PC-3 (cell line): Measurements from ENCODE around the gene UROC1. TPM values are rescaled to one million over a fixed set of nuclear protein-coding genes. Genes with fewer than 3 reads are reported as not detected.

ENCODE experiments used
- ATAC-seq: fragments of 200-7000 bp; cut with Tn5 transposase; 2 replicates; pipeline ENCODE4 v1.9.1; 2020; ENCODE audit warnings: mild to moderate bottlenecking, moderate library complexity
- BruUV-seq: library from RNA; stranded (reverse); fragments of 400-500 nt; replicated peaks from 2 replicates; lab custom pipeline; 2021; lab: Mats Ljungman, UMichigan
- CTCF ChIA-PET: fragments of 300-600 bp; sonication (Branson Sonifier 250); formaldehyde crosslinking; loops from one replicate; lab custom pipeline; 2022; ENCODE audit warnings: antibody characterized with exemption; lab: Charles Lee
- POLR2A ChIA-PET: fragments of 300-600 bp; sonication (Branson Sonifier 250); formaldehyde crosslinking; loops from one replicate; lab custom pipeline; 2022; ENCODE audit warnings: antibody characterized with exemption; ENCODE audit not compliant: unreplicated experiment; lab: Charles Lee
- DNase-seq: peaks from one replicate; pipeline ENCODE4 v3.0.0-alpha.2; 2015
- H2AFZ ChIP-seq: fragments of 300-600 bp; sonication (generic); 2 replicates; pipeline ENCODE4 v1.6.0; 2016; ENCODE audit warnings: antibody characterized with exemption, low read length
- H3F3A ChIP-seq: fragments of 300-600 bp; sonication (generic); one replicate; pipeline ENCODE4 v1.6.0; 2017; ENCODE audit warnings: antibody characterized with exemption, low read length, control low read depth, mild to moderate bottlenecking; ENCODE audit not compliant: unreplicated experiment
- H3K27ac ChIP-seq: fragments of 300-600 bp; sonication (generic); 2 replicates; pipeline ENCODE4 v1.5.1; 2016; ENCODE audit warnings: mild to moderate bottlenecking, low read length
- H3K27me3 ChIP-seq: fragments of 300-600 bp; sonication (generic); 2 replicates; pipeline ENCODE4 v1.6.1; 2016; ENCODE audit warnings: low read length, mixed read lengths
- H3K36me3 ChIP-seq: fragments of 300-600 bp; sonication (generic); 2 replicates; pipeline ENCODE4 v1.6.1; 2016; ENCODE audit warnings: low read depth, mixed run types, low read length, mixed read lengths
- H3K4me1 ChIP-seq: fragments of 300-600 bp; sonication (generic); 2 replicates; pipeline ENCODE4 v1.5.1; 2016; ENCODE audit warnings: low read length; ENCODE audit not compliant: insufficient read depth
- H3K4me2 ChIP-seq: fragments of 300-600 bp; sonication (generic); 2 replicates; pipeline ENCODE4 v1.6.0; 2016; ENCODE audit warnings: low read length
- H3K4me3 ChIP-seq: fragments of 300-600 bp; sonication (generic); 2 replicates; pipeline ENCODE4 v1.5.1; 2016; ENCODE audit warnings: mild to moderate bottlenecking, low read length, mixed read lengths
- H3K79me2 ChIP-seq: fragments of 300-600 bp; sonication (generic); 2 replicates; pipeline ENCODE4 v1.6.1; 2017; ENCODE audit warnings: low read length, mixed read lengths
- H3K9ac ChIP-seq: fragments of 300-600 bp; sonication (generic); 2 replicates; pipeline ENCODE4 v1.6.0; 2016; ENCODE audit warnings: mild to moderate bottlenecking, low read length
- H3K9me2 ChIP-seq: fragments of 300-600 bp; sonication (generic); replicated peaks from 2 replicates; pipeline ENCODE4 v1.6.1; 2016; ENCODE audit warnings: mixed run types, low read length, mixed read lengths
- H3K9me3 ChIP-seq: fragments of 300-600 bp; sonication (generic); 2 replicates; pipeline ENCODE4 v1.6.1; 2016; ENCODE audit warnings: low read length, mixed read lengths
- H4K20me1 ChIP-seq: fragments of 300-600 bp; sonication (generic); 2 replicates; pipeline ENCODE4 v1.6.1; 2016; ENCODE audit warnings: low read length, mixed read lengths
- CTCF ChIP-seq: fragments of 300-600 bp; sonication (generic); conservative IDR thresholded peaks from 2 replicates; pipeline ENCODE4 v1.5.1; 2017; ENCODE audit warnings: antibody characterized with exemption, low read depth, mild to moderate bottlenecking, low read length
- EZH2 ChIP-seq: fragments of 300-600 bp; sonication (generic); IDR thresholded peaks from one replicate; pipeline ENCODE4 v1.6.1; 2017; ENCODE audit warnings: antibody characterized with exemption, mild to moderate bottlenecking, low read length; ENCODE audit not compliant: unreplicated experiment
- EZH2phosphoT487 ChIP-seq: fragments of 300-600 bp; sonication (generic); IDR thresholded peaks from 2 replicates; pipeline ENCODE4 v1.6.1; 2018; ENCODE audit warnings: mild to moderate bottlenecking, antibody characterized with exemption, low read length, borderline replicate concordance
- intact Hi-C: fragments of 100-400 bp; cut with micrococcal nuclease; formaldehyde crosslinking; loops from 2 replicates; pipeline ENCODE4 v1.9.0; 2023
- total RNA-seq: library from RNA; depleted of rRNA; stranded (reverse); fragments of >200 nt; gene quantifications from 2 replicates; pipeline ENCODE4 v1.2.3, GENCODE V29; 2014

Gene UROC1
- total RNA-seq, 1 experiment from 2014 or later: not detected

GRCh38 chr3:126528800-126529541, 11.4 kb upstream of the UROC1 start:
- TF ChIP-seq EZH2phosphoT487: no peak
- no peak for TF ChIP-seq CTCF
- TF ChIP-seq EZH2: no peak
- POLR2A ChIA-PET: no interaction called here
- Histone ChIP-seq H3F3A (no peaks in the 10 kb centered on the region), H3K4me2 (no peak overlapping the region), H3K27me3 (peaks cover 29% of the 10 kb centered on the region), H4K20me1 (no peaks in the 10 kb centered on the region), H3K4me1 (no peaks in the 10 kb centered on the region), H3K4me3 (no peak overlapping the region), H3K36me3 (no peaks in the 10 kb centered on the region), H2AFZ (no peak overlapping the region), H3K9me3 (no peaks in the 10 kb centered on the region), H3K9me2 (no peaks in the 10 kb centered on the region), H3K79me2 (no peaks in the 10 kb centered on the region), H3K9ac (no peak overlapping the region), H3K27ac (no peak overlapping the region)
- DNase-seq (no peak), ATAC-seq (no peak)
- no TSS peak for BruUV-seq
- intact Hi-C loops: no loop called here
- CTCF ChIA-PET: no interaction called here

- no TSS peak for BruUV-seq
- CTCF ChIA-PET: no interaction called here
- POLR2A ChIA-PET: no interaction called here
Measured at GRCh38 chr3:126528419-126528799, 10.8 kb upstream of the UROC1 start.

More at GRCh38 chr3:126528419-126528799, 10.8 kb upstream of the UROC1 start:
- Histone ChIP-seq H3K4me1 (no peaks in the 10 kb centered on the region), H3K9ac (no peak overlapping the region), H3K27me3 (peaks cover 29% of the 10 kb centered on the region), H2AFZ (no peak overlapping the region), H3F3A (no peaks in the 10 kb centered on the region), H3K4me3 (no peak overlapping the region), H3K36me3 (no peaks in the 10 kb centered on the region), H3K9me3 (no peaks in the 10 kb centered on the region), H3K4me2 (no peak overlapping the region), H4K20me1 (no peaks in the 10 kb centered on the region), H3K9me2 (no peaks in the 10 kb centered on the region), H3K27ac (no peak overlapping the region), H3K79me2 (no peaks in the 10 kb centered on the region)
- no peak for DNase-seq
- TF ChIP-seq EZH2 (no peak), CTCF (no peak), EZH2phosphoT487 (no peak)
- no peak for ATAC-seq
- intact Hi-C loops: no loop called here
